ENCODE results near the gene TRIM44. TPM values are rescaled to one million over a fixed set of nuclear protein-coding genes. Genes with fewer than 3 reads are reported as not detected.

TRIM44 gene
- total and polyA plus RNA-seq, 8 donors: 5.1 to 65.3 (median 19.1) TPM

- H3K9me3 ChIP-seq: no peaks in the 10 kb centered on the region
- intact Hi-C loops (cut with DNase I; ENCODE audit: low total_unique reads): loop anchor here (10.0 kb wide), 1 partner anchor 197 kb away; the partner anchor contains the start of gene FJX1
- peaks cover 0 to 28% (median 8%) of the 10 kb centered on the region in 4 donors for H3K4me1 ChIP-seq
- H3K36me3 ChIP-seq: peaks cover 0 to 18% (median 11%) of the 10 kb centered on the region in 4 donors
- TF ChIP-seq POLR2AphosphoS5 (IDR thresholded peaks at IDR 0.05) (no peak), CTCF (IDR thresholded peaks at IDR 0.05) (no peak), POLR2A (IDR thresholded peaks at IDR 0.05) (no peak), EP300 (IDR thresholded peaks at IDR 0.05) (no peak)
- H3K27ac ChIP-seq: no peak overlapping the region
- H3K27me3 ChIP-seq: no peaks in the 10 kb centered on the region
- peak in 1 of 2 donors; percentile 24 for DNase-seq
- 61 to 90% (median 79%) methylated on average over 2 of the region's 2 CpGs for WGBS, 5 donors
- no peak overlapping the region for H3K4me3 ChIP-seq
Observed at GRCh38 chr11:35811783-35812182, 149.2 kb downstream of the TRIM44 start.

- Histone ChIP-seq H3K4me3 (no peak overlapping the region), H3K36me3 (peaks cover 0 to 12% (median 4%) of the 10 kb centered on the region in 4 donors)
- peak in 1 of 2 donors; percentile 81 for DNase-seq
Observed at GRCh38 chr11:35812828-35813227, 150.3 kb downstream of the TRIM44 start.

GRCh38 chr11:35814081-35814695 is 151.6 kb downstream of the TRIM44 start:
- Histone ChIP-seq H3K27me3 (no peaks in the 10 kb centered on the region), H3K4me1 (peaks cover 0 to 28% (median 8%) of the 10 kb centered on the region in 4 donors), H3K27ac (no peak overlapping the region), H3K4me3 (no peak overlapping the region), H3K36me3 (peaks cover 0 to 4% (median 1%) of the 10 kb centered on the region in 4 donors), H3K9me3 (no peaks in the 10 kb centered on the region)
- TF ChIP-seq EP300 (IDR thresholded peaks at IDR 0.05) (no peak), POLR2A (IDR thresholded peaks at IDR 0.05) (no peak), CTCF (IDR thresholded peaks at IDR 0.05) (no peak), POLR2AphosphoS5 (IDR thresholded peaks at IDR 0.05) (no peak)
- 81 to 94% (median 92%) methylated on average over 7 of the region's 7 CpGs for WGBS, 5 donors
- intact Hi-C loops (cut with DNase I; ENCODE audit: low total_unique reads): loop anchor here (10.0 kb wide), 1 partner anchor 199 kb away; the partner anchor contains the start of gene FJX1
- no peak for DNase-seq

More at GRCh38 chr11:35812828-35813227, 150.3 kb downstream of the TRIM44 start:
- Histone ChIP-seq H3K27ac (no peak overlapping the region), H3K4me1 (peaks cover 0 to 28% (median 8%) of the 10 kb centered on the region in 4 donors), H3K9me3 (no peaks in the 10 kb centered on the region), H3K27me3 (no peaks in the 10 kb centered on the region)
- 54 to 66% (median 55%) methylated on average over 4 of the region's 4 CpGs for WGBS, 5 donors
- intact Hi-C loops (cut with DNase I; ENCODE audit: low total_unique reads): loop anchor here (10.0 kb wide), 1 partner anchor 198 kb away; the partner anchor contains the start of gene FJX1
- no peak for TF ChIP-seq EP300 (IDR thresholded peaks at IDR 0.05)
- TF ChIP-seq CTCF (IDR thresholded peaks at IDR 0.05): no peak
- no peak for TF ChIP-seq POLR2A (IDR thresholded peaks at IDR 0.05)
- TF ChIP-seq POLR2AphosphoS5 (IDR thresholded peaks at IDR 0.05): no peak

- peak in 1 of 2 donors; percentile 53 for DNase-seq
- Histone ChIP-seq H3K4me3 (no peak overlapping the region), H3K27me3 (no peaks in the 10 kb centered on the region), H3K9me3 (no peaks in the 10 kb centered on the region), H3K27ac (no peak overlapping the region), H3K4me1 (peaks cover 0 to 28% (median 8%) of the 10 kb centered on the region in 4 donors), H3K36me3 (peaks cover 0 to 3% (median 0%) of the 10 kb centered on the region in 4 donors)
- intact Hi-C loops (cut with DNase I; ENCODE audit: low total_unique reads): loop anchor here (10.0 kb wide), 1 partner anchor 200 kb away; the partner anchor contains the start of gene FJX1
- TF ChIP-seq POLR2AphosphoS5 (IDR thresholded peaks at IDR 0.05): no peak
- TF ChIP-seq POLR2A (IDR thresholded peaks at IDR 0.05): no peak
- no peak for TF ChIP-seq EP300 (IDR thresholded peaks at IDR 0.05)
- TF ChIP-seq CTCF (IDR thresholded peaks at IDR 0.05): no peak
- 66 to 88% (median 79%) methylated on average over 3 of the region's 3 CpGs for WGBS, 5 donors
Observed at GRCh38 chr11:35814720-35815305, 152.2 kb downstream of the TRIM44 start.
